HG02884 (cell line): ENCODE results near the gene LRRC71.

Experiments used
- ATAC-seq: cut with Tn5 transposase; IDR thresholded peaks from one replicate; pipeline ENCODE4 v1.9.1; 2021; ENCODE audit warnings: mild to moderate bottlenecking, moderate library complexity; ENCODE audit not compliant: unreplicated experiment

LRRC71 gene

GRCh38 chr1:156892190-156893047, 28.0 kb upstream of the LRRC71 start:
- ATAC-seq: no peak

- ATAC-seq: no peak
Observed at GRCh38 chr1:156893048-156893953, 27.1 kb upstream of the LRRC71 start, which contains the start of gene PEAR1. Gene PEAR1, plus strand, starts transcription at chr1:156893718. Its CDS starts 10,209 bp downstream, at chr1:156903927.

GRCh38 chr1:156894001-156894400, 26.4 kb upstream of the LRRC71 start:
- no peak for ATAC-seq

GRCh38 chr1:156894711-156895454, 25.5 kb upstream of the LRRC71 start:
- no peak for ATAC-seq

GRCh38 chr1:156895455-156895812, 25.0 kb upstream of the LRRC71 start:
- no peak for ATAC-seq

GRCh38 chr1:156895927-156896326, 24.5 kb upstream of the LRRC71 start:
- no peak for ATAC-seq

- no peak for ATAC-seq
Observed at GRCh38 chr1:156896490-156897033, 23.9 kb upstream of the LRRC71 start.

- ATAC-seq: no peak
Observed at GRCh38 chr1:156897078-156897825, 23.2 kb upstream of the LRRC71 start.

- no peak for ATAC-seq
Observed at GRCh38 chr1:156898161-156898566, 22.3 kb upstream of the LRRC71 start.

GRCh38 chr1:156898971-156899664, 21.3 kb upstream of the LRRC71 start:
- ATAC-seq: no peak

GRCh38 chr1:156899956-156900718, 20.3 kb upstream of the LRRC71 start:
- no peak for ATAC-seq

- no peak for ATAC-seq
Observed at GRCh38 chr1:156900896-156901589, 19.4 kb upstream of the LRRC71 start.

- no peak for ATAC-seq
Observed at GRCh38 chr1:156901590-156901900, 18.9 kb upstream of the LRRC71 start.

- ATAC-seq: no peak
Observed at GRCh38 chr1:156901966-156902915, 18.2 kb upstream of the LRRC71 start.

- no peak for ATAC-seq
Observed at GRCh38 chr1:156903328-156904091, 16.9 kb upstream of the LRRC71 start.

GRCh38 chr1:156904187-156904959, 16.1 kb upstream of the LRRC71 start:
- no peak for ATAC-seq
